HG03095 (cell line): ENCODE results near the gene RCAN2.
"Not testable (repeated sequence)": the region's sequence is repeated elsewhere in the genome, so short reads cannot be mapped to it uniquely, and the experiment has no call there.

ENCODE experiments used
- ATAC-seq: cut with Tn5 transposase; IDR thresholded peaks from one replicate; pipeline ENCODE4 v1.9.1; 2021; ENCODE audit warnings: moderate library complexity; ENCODE audit not compliant: unreplicated experiment

The RCAN2 gene

GRCh38 chr6:46390153-46390876 is 100.9 kb downstream of the RCAN2 start:
- no peak for ATAC-seq

GRCh38 chr6:46387728-46388127 is 103.5 kb downstream of the RCAN2 start:
- ATAC-seq, result not testable (repeated sequence)

GRCh38 chr6:46381579-46381978 is 109.7 kb downstream of the RCAN2 start:
- ATAC-seq, result no peak

GRCh38 chr6:46381057-46381456 is 110.2 kb downstream of the RCAN2 start:
- no peak for ATAC-seq

DNA sequence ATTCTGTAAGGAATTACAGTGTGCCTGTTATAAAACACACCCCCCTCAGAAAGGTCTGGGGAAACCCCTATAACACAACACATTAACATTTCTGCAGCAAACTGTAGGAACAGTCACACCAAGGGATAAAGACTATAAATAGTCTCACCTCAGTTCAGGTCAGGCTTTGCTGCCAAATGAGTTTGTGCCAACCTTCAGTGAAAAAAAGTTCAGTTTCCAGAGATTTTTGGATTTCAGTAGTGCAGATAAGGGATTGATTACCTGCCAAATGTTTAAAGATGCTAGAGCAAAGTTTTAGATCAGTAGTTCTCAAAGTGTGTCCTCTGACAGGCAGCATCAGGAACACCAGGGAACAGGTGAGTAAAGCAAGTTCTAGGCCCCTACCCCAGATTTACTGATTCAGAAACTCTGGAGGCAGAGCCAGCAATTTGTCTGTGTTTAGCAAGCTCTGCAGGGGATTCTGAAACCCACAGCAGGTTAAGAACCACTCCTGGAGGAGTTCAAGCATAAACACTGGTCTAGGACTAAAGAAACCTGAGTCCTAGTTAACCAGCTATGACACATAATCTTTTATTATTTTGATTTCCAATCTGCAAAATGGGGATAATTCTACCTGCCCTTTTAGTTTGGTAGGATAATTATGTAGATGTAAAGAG is 111.0 kb downstream of the RCAN2 start:
- no peak for ATAC-seq

- ATAC-seq, result no peak
Observed at GRCh38 chr6:46378882-46379416, 112.3 kb downstream of the RCAN2 start.

GRCh38 chr6:46378161-46378881 is 112.9 kb downstream of the RCAN2 start:
- no peak for ATAC-seq

- ATAC-seq, result no peak
Observed at GRCh38 chr6:46377209-46377608, 114.0 kb downstream of the RCAN2 start.

DNA sequence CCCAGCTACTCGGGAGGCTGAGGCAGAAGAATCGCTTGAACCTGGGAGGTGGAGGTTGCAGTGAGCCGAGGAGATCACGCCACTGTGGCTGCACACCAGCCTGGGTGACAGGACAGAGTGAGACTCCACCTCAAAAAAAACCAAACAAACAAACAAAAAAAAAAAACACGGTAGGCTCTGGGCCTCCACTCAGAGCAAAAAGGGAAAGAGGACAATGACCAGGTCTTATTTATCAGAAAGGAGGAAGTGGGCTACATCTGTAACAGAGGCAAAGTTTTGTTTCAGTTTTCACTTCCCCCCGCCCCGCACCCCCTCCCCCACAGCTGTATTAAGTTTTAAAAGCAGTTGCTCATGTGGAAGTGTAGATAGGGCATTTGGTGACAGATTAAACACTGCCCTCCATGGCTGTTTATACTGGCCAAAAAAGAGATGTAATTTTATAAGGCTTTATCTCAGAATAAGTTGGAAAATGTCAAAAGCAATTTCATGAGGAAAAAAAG is 114.6 kb downstream of the RCAN2 start:
- peak; percentile 92 for ATAC-seq

DNA sequence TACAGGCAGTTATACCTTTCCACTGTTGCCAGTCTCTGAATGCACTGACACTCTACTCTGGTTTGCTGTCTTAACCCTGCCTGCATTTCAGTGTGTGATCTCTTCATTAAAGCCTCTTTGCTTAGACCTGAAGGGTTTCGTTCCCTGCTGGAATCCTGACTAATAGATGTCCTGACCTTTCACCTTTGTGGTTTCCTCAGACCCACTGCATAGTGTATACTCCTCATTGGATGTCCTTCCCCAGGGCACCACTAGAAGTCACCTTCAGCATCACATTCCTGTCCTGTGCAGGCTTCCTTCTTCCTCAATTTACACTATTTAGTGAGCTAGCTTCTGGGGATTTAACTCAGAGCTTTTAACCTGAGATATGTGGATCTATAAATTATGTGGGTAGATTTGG is 120.6 kb downstream of the RCAN2 start:
- ATAC-seq, result no peak

- no peak for ATAC-seq
Observed at GRCh38 chr6:46368169-46368536, 123.1 kb downstream of the RCAN2 start.

GRCh38 chr6:46367354-46368168 is 123.7 kb downstream of the RCAN2 start:
- ATAC-seq, result no peak

DNA sequence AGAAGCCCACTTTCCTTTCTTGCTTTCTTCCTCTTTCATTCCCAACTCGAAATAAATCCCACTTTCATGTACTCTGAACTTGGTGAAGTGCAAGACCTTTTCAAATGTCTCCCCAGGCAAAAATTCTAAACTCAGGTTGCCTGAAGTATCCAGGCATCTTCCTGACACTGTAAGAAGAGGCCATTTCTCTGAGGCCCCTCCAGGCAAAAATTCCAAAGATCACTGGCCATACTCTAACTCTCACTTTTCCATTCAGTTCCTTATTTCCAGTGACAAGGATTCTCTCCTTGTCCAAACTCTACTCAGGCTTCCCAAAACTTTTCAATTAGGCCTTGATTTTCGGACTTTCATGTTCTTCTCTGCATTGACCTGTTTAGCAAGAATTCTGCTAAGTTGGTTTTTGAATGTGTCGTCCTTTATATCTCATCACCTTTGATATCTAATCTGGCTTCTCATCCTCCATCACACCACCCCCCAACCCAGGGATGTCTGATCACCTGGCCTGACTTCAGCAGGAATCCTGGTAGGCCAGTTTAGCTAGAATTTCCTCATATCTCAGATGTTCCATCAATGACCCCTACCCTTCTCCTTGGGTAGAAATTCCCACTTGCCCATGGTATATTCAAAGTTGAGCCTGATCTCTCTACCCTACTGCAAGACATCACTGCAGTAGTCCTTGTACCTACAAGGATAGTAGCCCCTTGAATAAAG is 124.9 kb downstream of the RCAN2 start:
- ATAC-seq, result no peak

DNA sequence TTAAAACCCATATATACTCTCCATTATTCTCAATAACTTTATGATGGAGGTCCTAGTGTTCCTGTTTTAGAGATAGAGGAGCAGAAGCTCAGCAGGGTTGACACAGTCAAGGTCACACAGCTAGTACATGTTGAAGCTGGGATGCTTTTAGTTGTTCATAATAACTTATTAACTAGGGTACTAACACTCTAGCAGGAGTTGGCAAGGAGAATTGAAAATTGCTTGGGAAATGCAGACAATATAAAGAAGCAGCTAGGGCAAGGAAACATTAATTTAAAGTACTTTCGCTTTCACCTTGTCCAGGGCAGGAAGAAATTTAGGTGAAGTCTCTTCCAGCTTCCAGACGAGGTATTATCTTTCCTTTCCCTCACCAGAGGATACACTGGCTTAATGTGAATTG is 133.7 kb downstream of the RCAN2 start:
- ATAC-seq, result no peak

DNA sequence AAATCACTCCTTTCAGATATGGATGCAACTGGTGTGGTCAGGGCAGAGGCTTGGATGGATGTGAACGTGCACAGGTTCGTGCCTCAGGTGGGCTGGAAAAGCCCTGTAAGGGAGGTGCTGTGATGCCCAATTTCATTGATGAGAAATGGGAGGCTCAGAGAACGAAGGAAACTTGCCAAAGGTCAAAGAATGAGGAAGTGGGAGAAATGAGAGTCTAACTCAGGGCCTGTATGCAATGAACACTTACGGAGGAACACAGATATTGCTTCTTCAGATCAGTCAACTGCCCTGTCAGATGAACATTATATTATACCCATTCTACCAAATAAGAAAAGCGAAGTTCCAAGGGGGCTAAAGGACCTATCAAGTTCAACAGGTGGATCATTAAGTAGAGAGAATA is 134.7 kb downstream of the RCAN2 start:
- ATAC-seq, result no peak

DNA sequence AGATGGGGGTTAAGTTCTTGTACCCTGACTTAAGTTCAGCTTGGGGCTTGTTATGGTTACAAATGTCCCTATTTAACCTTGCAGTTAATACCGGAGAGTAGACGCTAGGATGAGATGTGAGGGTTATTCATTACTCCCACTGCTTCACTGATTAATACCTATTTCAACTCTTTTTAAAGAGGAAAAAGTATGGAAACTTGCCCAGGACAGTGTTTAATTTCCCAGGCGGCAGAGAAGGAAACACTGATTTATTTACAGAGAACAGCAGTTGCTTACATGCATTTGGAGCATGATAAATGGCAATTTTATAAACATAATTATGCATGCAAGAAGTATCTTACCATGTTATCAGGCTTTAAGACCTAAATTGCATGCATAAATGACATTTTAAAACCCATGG is 137.7 kb downstream of the RCAN2 start:
- no peak for ATAC-seq

- ATAC-seq, result no peak
Observed at GRCh38 chr6:46352541-46353268, 138.5 kb downstream of the RCAN2 start.

DNA sequence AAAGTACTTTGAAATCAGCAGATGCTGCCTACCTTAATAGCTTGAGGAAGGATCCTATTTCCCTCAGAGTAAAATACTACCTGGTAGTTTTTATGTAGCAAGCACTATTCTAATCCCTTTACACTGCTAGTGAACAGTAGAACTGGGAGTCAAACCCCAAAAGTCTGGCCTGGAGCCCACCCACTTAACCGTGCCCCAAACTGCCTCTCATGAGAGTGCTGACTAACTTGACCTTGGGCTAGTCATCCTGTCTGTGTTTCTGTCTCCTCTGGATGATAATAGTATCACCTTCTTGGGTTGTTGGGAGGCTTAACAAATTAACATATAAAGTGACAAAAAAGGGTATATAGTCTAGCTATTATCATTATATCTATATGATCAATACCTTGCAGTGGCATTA is 140.5 kb downstream of the RCAN2 start:
- no peak for ATAC-seq

GRCh38 chr6:46347669-46348068 is 143.6 kb downstream of the RCAN2 start:
- ATAC-seq, result no peak

DNA sequence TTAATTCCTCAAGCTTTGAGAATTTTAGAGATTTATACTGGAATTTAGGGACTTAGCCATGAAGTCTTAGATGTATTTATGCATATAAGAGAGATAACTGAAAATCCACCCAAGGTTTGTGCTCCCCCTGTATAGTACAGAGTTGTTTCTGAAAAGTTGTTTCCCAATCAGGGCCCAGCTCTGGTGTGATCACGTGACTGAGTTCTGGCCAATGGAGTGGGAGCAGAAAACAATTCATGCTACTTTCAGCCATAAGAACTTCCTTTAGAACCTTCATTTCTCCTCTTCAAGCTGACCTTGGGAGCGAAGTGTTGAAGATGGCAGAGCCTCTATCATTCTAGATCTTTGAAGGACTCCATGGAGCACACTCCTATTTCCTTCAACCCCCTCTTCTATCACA is 151.0 kb downstream of the RCAN2 start:
- no peak for ATAC-seq
